GM12801 (cell line): Measurements from ENCODE around the gene SEPTIN5.

ENCODE experiments used
- TF ChIP-seq, protein P1 (sequence below): IDR thresholded peaks from one replicate; pipeline ENCODE4 v1.5.1; 2011; ENCODE audit warnings: control low read depth; ENCODE audit not compliant: insufficient read length; ENCODE audit errors: extremely low read depth

Gene SEPTIN5

GRCh38 chr22:19669570-19669969 is 44.7 kb upstream of the SEPTIN5 start:
- TF ChIP-seq, protein P1, sequence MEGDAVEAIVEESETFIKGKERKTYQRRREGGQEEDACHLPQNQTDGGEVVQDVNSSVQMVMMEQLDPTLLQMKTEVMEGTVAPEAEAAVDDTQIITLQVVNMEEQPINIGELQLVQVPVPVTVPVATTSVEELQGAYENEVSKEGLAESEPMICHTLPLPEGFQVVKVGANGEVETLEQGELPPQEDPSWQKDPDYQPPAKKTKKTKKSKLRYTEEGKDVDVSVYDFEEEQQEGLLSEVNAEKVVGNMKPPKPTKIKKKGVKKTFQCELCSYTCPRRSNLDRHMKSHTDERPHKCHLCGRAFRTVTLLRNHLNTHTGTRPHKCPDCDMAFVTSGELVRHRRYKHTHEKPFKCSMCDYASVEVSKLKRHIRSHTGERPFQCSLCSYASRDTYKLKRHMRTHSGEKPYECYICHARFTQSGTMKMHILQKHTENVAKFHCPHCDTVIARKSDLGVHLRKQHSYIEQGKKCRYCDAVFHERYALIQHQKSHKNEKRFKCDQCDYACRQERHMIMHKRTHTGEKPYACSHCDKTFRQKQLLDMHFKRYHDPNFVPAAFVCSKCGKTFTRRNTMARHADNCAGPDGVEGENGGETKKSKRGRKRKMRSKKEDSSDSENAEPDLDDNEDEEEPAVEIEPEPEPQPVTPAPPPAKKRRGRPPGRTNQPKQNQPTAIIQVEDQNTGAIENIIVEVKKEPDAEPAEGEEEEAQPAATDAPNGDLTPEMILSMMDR: no peak

GRCh38 chr22:19671316-19671715 is 43.0 kb upstream of the SEPTIN5 start:
- TF ChIP-seq, protein P1: no peak

GRCh38 chr22:19672054-19672776 is 42.1 kb upstream of the SEPTIN5 start:
- TF ChIP-seq, protein P1: no peak

DNA sequence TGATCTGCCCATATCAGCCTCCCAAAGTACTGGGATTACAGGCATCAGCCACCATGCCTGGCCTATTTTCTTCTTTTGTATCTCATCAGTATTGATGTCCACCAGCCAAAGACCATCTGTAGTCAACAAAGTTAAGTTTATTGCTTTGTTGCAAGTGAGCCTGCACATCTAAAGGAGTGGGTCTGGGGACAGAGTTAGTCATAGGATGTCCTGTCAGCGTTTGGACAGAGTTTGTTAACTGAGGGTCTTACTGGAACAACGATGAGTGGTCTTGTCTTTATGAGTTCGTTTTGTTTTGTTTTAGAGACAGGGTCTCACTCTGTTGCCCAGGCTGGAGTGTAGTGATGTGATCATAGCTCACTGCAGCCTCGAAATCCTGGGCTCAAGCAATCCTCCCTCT is 40.6 kb upstream of the SEPTIN5 start:
- TF ChIP-seq, protein P1: no peak

GRCh38 chr22:19674129-19674928 is 40.0 kb upstream of the SEPTIN5 start:
- TF ChIP-seq, protein P1: no peak

- TF ChIP-seq, protein P1: no peak
These were observed 39.4 kb upstream of the SEPTIN5 start for GRCh38 chr22:19674929-19675253.

- TF ChIP-seq, protein P1: no peak
These were observed 38.9 kb upstream of the SEPTIN5 start for GRCh38 chr22:19675428-19675827.
